GM12878 (cell line): ENCODE data around the gene PHLPP1. TPM values are rescaled to one million over a fixed set of nuclear protein-coding genes. Genes with fewer than 3 reads are reported as not detected.

Source experiments
- ATAC-seq: fragments of 200-7000 bp; cut with Tn5 transposase; 3 replicates; pipeline ENCODE4 v1.9.1; 2020; ENCODE audit warnings: mild to moderate bottlenecking, moderate library complexity
- BruUV-seq: library from RNA; stranded (reverse); fragments of 400-500 nt; replicated peaks from 2 replicates; lab custom pipeline; 2021; lab: Mats Ljungman, UMichigan
- CTCF ChIA-PET: fragments of 300-600 bp; sonication (Branson Sonifier 250); formaldehyde crosslinking; extraction: SDS; loops from one replicate; lab custom pipeline; 2021; ENCODE audit warnings: inconsistent platforms; lab: Yijun Ruan, JAX
- POLR2A ChIA-PET: fragments of 350-600 bp; formaldehyde crosslinking; extraction: SDS; loops from one replicate; lab custom pipeline; 2021; ENCODE audit warnings: inconsistent platforms; lab: Charles Lee
- RAD21 ChIA-PET: fragments of 300-600 bp; sonication (Branson Sonifier 250); formaldehyde crosslinking; loops from one replicate; lab custom pipeline; 2023; ENCODE audit warnings: antibody characterized with exemption; ENCODE audit not compliant: unreplicated experiment; lab: Charles Lee
- SMC1A ChIA-PET: fragments of 300-600 bp; sonication (Branson Sonifier 250); formaldehyde crosslinking; loops from one replicate; lab custom pipeline; 2023; ENCODE audit not compliant: unreplicated experiment, uncharacterized antibody; lab: Charles Lee
- DNase-seq: peaks from one replicate; pipeline ENCODE4 v3.0.0-alpha.2; 2011; ENCODE audit warnings: low read depth, low spot score
- FAIRE-seq: peaks from 3 replicates; lab custom pipeline; 2011; peaks lifted over from hg19 to GRCh38; lab: Jason Lieb, UNC
- H2AFZ ChIP-seq: 2 replicates; pipeline ENCODE4 v1.6.0; 2011; ENCODE audit warnings: low read depth, low read length, control low read depth; ENCODE audit not compliant: control insufficient read depth
- H3K27ac ChIP-seq: 2 replicates; pipeline ENCODE4 v1.5.1; 2011; ENCODE audit warnings: control low read depth; ENCODE audit not compliant: control insufficient read depth, insufficient read depth
- H3K27me3 ChIP-seq, 2 experiments: replicated peaks in 1 of 2; 2 replicates each; pipeline versions ENCODE4 v1.6.0 to v1.6.1; 2011; ENCODE audit warnings: low read length in 1 of 2; ENCODE audit not compliant: control insufficient read depth in 2 of 2, insufficient read depth in 2 of 2
- H3K36me3 ChIP-seq, 2 experiments: 2 replicates each; pipeline ENCODE4 v1.5.1; 2011; ENCODE audit warnings: low read length in 1 of 2; ENCODE audit not compliant: control insufficient read depth in 2 of 2, insufficient read depth in 2 of 2
- H3K4me1 ChIP-seq: 2 replicates; pipeline ENCODE4 v1.6.1; 2011; ENCODE audit warnings: mild to moderate bottlenecking, low read length, moderate library complexity, mixed read lengths; ENCODE audit not compliant: control insufficient read depth, insufficient read depth
- H3K4me2 ChIP-seq: 2 replicates; pipeline ENCODE4 v1.6.0; 2011; ENCODE audit warnings: control low read depth; ENCODE audit not compliant: control insufficient read depth, insufficient read depth
- H3K4me3 ChIP-seq: fragments of 200-600 bp; sonication (generic); 2 replicates; pipeline ENCODE4 v1.5.1; 2016
- H3K79me2 ChIP-seq: 2 replicates; pipeline ENCODE4 v1.6.0; 2011; ENCODE audit warnings: low read length; ENCODE audit not compliant: control insufficient read depth, insufficient read depth
- H3K9ac ChIP-seq: 2 replicates; pipeline ENCODE4 v1.8.0; 2011; ENCODE audit warnings: low read length, control low read depth, mixed read lengths; ENCODE audit not compliant: control insufficient read depth, insufficient read depth
- H3K9me3 ChIP-seq: replicated peaks from 3 replicates; pipeline ENCODE4 v1.5.1; 2011; ENCODE audit warnings: mild to moderate bottlenecking, low read length; ENCODE audit not compliant: control insufficient read depth, insufficient read depth
- H4K20me1 ChIP-seq: 2 replicates; pipeline ENCODE4 v1.6.0; 2011; ENCODE audit not compliant: control insufficient read depth, insufficient read depth
- ATF2 ChIP-seq: IDR thresholded peaks from 2 replicates; pipeline ENCODE4 v1.6.1; 2012; ENCODE audit warnings: low read length, inconsistent platforms
- CBX5 ChIP-seq: sonication (generic); IDR thresholded peaks from 2 replicates; pipeline ENCODE4 v1.6.1; 2016; ENCODE audit warnings: low read depth, moderate library complexity, mild to moderate bottlenecking, inconsistent platforms
- CREB1 ChIP-seq: IDR thresholded peaks from 2 replicates; pipeline ENCODE4 v1.6.1; 2012; ENCODE audit warnings: low read depth, mild to moderate bottlenecking, inconsistent platforms
- EP300 ChIP-seq, 2 experiments: fragments of 150-350 bp in 1 of 2; IDR thresholded peaks; 2 replicates each; pipeline ENCODE4 v1.6.1; 2011 to 2012; ENCODE audit warnings: low read depth in 2 of 2, low read length in 2 of 2, borderline replicate concordance in 1 of 2, improper control_type of control experiment in 1 of 2, inconsistent platforms in 1 of 2; ENCODE audit not compliant: control insufficient read depth in 1 of 2
- HCFC1 ChIP-seq: fragments of 150-350 bp; IDR thresholded peaks from 2 replicates; pipeline ENCODE4 v1.6.1; 2014; ENCODE audit warnings: low read length
- HSF1 ChIP-seq: fragments of 150-350 bp; IDR thresholded peaks from 2 replicates; pipeline ENCODE4 v1.6.1; 2014; ENCODE audit warnings: mild to moderate bottlenecking, low read depth, low read length
- IKZF1 ChIP-seq: fragments of 450-650 bp; conservative IDR thresholded peaks from 2 replicates; pipeline ENCODE4 v1.6.1; 2017; ENCODE audit warnings: antibody characterized with exemption, mild to moderate bottlenecking
- NFXL1 ChIP-seq: fragments of 450-650 bp; IDR thresholded peaks from 2 replicates; pipeline ENCODE4 v1.6.1; 2017; ENCODE audit warnings: antibody characterized with exemption, mild to moderate bottlenecking, borderline replicate concordance
- NFYB ChIP-seq: IDR thresholded peaks from 2 replicates; pipeline ENCODE4 v1.6.1; 2011; ENCODE audit warnings: low read depth, mild to moderate bottlenecking, low read length, improper control_type of control experiment, moderate library complexity; ENCODE audit not compliant: insufficient read depth
- NR2F1 ChIP-seq: fragments of 450-650 bp; conservative IDR thresholded peaks from 2 replicates; pipeline ENCODE4 v1.6.1; 2017; ENCODE audit warnings: mild to moderate bottlenecking
- PAX5 ChIP-seq: IDR thresholded peaks from 2 replicates; pipeline ENCODE4 v1.6.1; 2011; ENCODE audit warnings: low read depth, low read length, borderline replicate concordance
- RCOR1 ChIP-seq: conservative IDR thresholded peaks from 2 replicates; pipeline ENCODE4 v1.6.1; 2012; ENCODE audit warnings: low read depth, low read length, improper control_type of control experiment
- SMAD5 ChIP-seq: IDR thresholded peaks from 2 replicates; pipeline ENCODE4 v1.6.1; 2016; ENCODE audit warnings: antibody characterized with exemption, low read depth
- SREBF2 ChIP-seq: IDR thresholded peaks from 2 replicates; pipeline ENCODE4 v1.6.1; 2012; ENCODE audit warnings: mild to moderate bottlenecking, low read length
- SRF ChIP-seq, 2 experiments: IDR thresholded peaks; 2 replicates each; pipeline ENCODE4 v1.6.1; 2011; ENCODE audit warnings: low read depth in 2 of 2, low read length in 2 of 2, mild to moderate bottlenecking in 1 of 2, moderate library complexity in 1 of 2
- STAT3 ChIP-seq: IDR thresholded peaks from 2 replicates; pipeline ENCODE4 v1.6.1; 2011; ENCODE audit warnings: low read depth, low read length, improper control_type of control experiment
- TCF3 ChIP-seq: IDR thresholded peaks from 2 replicates; pipeline ENCODE4 v1.6.1; 2012; ENCODE audit warnings: low read depth, mild to moderate bottlenecking, low read length, borderline replicate concordance; ENCODE audit not compliant: insufficient read depth
- USF1 ChIP-seq: IDR thresholded peaks from 2 replicates; pipeline ENCODE4 v1.6.1; 2011; ENCODE audit warnings: borderline replicate concordance, low read depth, mild to moderate bottlenecking, moderate library complexity, mixed read lengths, low read length; ENCODE audit not compliant: insufficient read depth; ENCODE audit errors: extremely low read length
- WRNIP1 ChIP-seq: IDR thresholded peaks from 2 replicates; pipeline ENCODE4 v1.6.1; 2011; ENCODE audit warnings: low read depth, low read length, improper control_type of control experiment, borderline replicate concordance
- YBX1 ChIP-seq: fragments of 450-650 bp; IDR thresholded peaks from 2 replicates; pipeline ENCODE4 v1.6.1; 2016; ENCODE audit warnings: antibody characterized with exemption
- ZNF24 ChIP-seq: fragments of 450-650 bp; IDR thresholded peaks from 2 replicates; pipeline ENCODE4 v1.6.1; 2017; ENCODE audit warnings: antibody characterized with exemption, mild to moderate bottlenecking
- ZNF274 ChIP-seq: IDR thresholded peaks from one replicate; pipeline ENCODE4 v1.8.0; 2011; ENCODE audit not compliant: insufficient read length, insufficient read depth
- in situ Hi-C: fragments of 300-500 bp; cut with MboI; formaldehyde crosslinking; loops from 9 replicates; pipeline ENCODE4 v1.14.3; 2018; ENCODE audit warnings: mixed read lengths
- intact Hi-C: fragments of 100-400 bp; cut with micrococcal nuclease; formaldehyde crosslinking; loops from one replicate; pipeline ENCODE4 v1.14.2; 2022; ENCODE audit not compliant: unreplicated experiment
- polyA plus RNA-seq, 11 experiments: library from polyadenylated mRNA; depleted of rRNA in 4 of 11; unstranded in 6 of 11; stranded (reverse) in 5 of 11; fragments of >200 nt; fragmentation: Nextera tagmentation in 4 of 11; fragmentation: Illumina TruSeq in 1 of 11; extraction: Ambion mirVana in 4 of 11; extraction: Trizol in 1 of 11; gene quantifications; 1 replicate in 1 of 11; 2 replicates in 10 of 11; pipeline versions ENCODE4 v1.2.1 to v1.2.3, GENCODE V29; 2011 to 2016; ENCODE audit warnings: inconsistent platforms in 2 of 11, missing spikeins in 2 of 11, low read depth in 1 of 11
- total RNA-seq, 4 experiments: library from RNA; depleted of rRNA in 3 of 4; stranded (reverse); fragments of >200 nt in 3 of 4; fragmentation: Illumina TruSeq in 1 of 4; extraction: Trizol in 1 of 4; gene quantifications; 2 replicates each; pipeline versions ENCODE4 v1.2.1 to v1.2.3, GENCODE V29; 2013 to 2021

The PHLPP1 gene
- total and polyA plus RNA-seq, 10 of the 15 experiments (the other 5 are each of a cell fraction or from before 2014, with no cell fraction given) = 0.42 to 7.0 (median 1.9) TPM

GRCh38 chr18:62812242-62812641 is 96.9 kb downstream of the PHLPP1 start (continued):
- no peak for TF ChIP-seq IKZF1
- no peak for TF ChIP-seq SMAD5
- no peak for TF ChIP-seq PAX5
- TF ChIP-seq RCOR1 = no peak
- TF ChIP-seq YBX1 = no peak
- TF ChIP-seq CREB1 = no peak
- no peak for TF ChIP-seq EP300 (IDR thresholded peaks at IDR 0.05; ENCODE audit: borderline replicate concordance in 1 of 2, control insufficient read depth in 1 of 2, low read depth in 2 of 2, low read length in 2 of 2)
- no peak for TF ChIP-seq STAT3
- no peak for TF ChIP-seq ZNF24
- TF ChIP-seq, all 136 proteins: peak for 0

- intact Hi-C loops (no loop called here), in situ Hi-C loops (no loop called here)
- no peak overlapping the region for H3K4me2 ChIP-seq
- no peak overlapping the region for H3K27ac ChIP-seq
- no peak for FAIRE-seq
- no peaks in the 10 kb centered on the region for H4K20me1 ChIP-seq
- SMC1A ChIA-PET = interaction anchor here (1.3 to 1.4 kb wide), 3 partner anchors 8 to 57 kb away, joined by 4 read pairs; no protein-coding TSS in a partner anchor
- RAD21 ChIA-PET = no interaction called here
- CTCF ChIA-PET = interaction anchor here (1.1 kb wide), 2 partner anchors 16 to 169 kb away, joined by 4 read pairs; no protein-coding TSS in a partner anchor
- POLR2A ChIA-PET = interaction anchor here (0.6 kb wide), 1 partner anchor 83 kb away, joined by 3 read pairs; no protein-coding TSS in a partner anchor
- no peak overlapping the region for H3K9ac ChIP-seq
- ATAC-seq = no peak
- H3K36me3 ChIP-seq = no peaks in the 10 kb centered on the region
- no peaks in the 10 kb centered on the region for H3K9me3 ChIP-seq
- H2AFZ ChIP-seq = no peak overlapping the region
- peaks cover 9% of the 10 kb centered on the region; the same call in 1 of the 2 replicates for H3K4me1 ChIP-seq
- H3K27me3 ChIP-seq = no peaks in the 10 kb centered on the region
- BruUV-seq = no TSS peak
- DNase-seq = no peak
- no peaks in the 10 kb centered on the region for H3K79me2 ChIP-seq
- H3K4me3 ChIP-seq = no peak overlapping the region
- TF ChIP-seq HCFC1 (no peak), ATF2 (no peak), SREBF2 (no peak), WRNIP1 (no peak), TCF3 (no peak), SRF (IDR thresholded peaks at IDR 0.05; ENCODE audit: low read depth in 2 of 2, low read length in 2 of 2) (no peak), ZNF274 (no peak), NR2F1 (no peak), NFYB (no peak), NFXL1 (no peak), HSF1 (no peak), CBX5 (no peak), USF1 (no peak)
Measured at GRCh38 chr18:62812876-62813275, 97.5 kb downstream of the PHLPP1 start.
